Measurements from ENCODE around the gene PSME3.

The PSME3 gene

GRCh38 chr17:42832213-42832933 is 824 bp upstream of the PSME3 start:
- DNase-seq = no peak
- TF ChIP-seq GATA1 (IDR thresholded peaks at IDR 0.05; ENCODE audit: low read depth, low read length) (no peak), POLR2A (IDR thresholded peaks at IDR 0.05; ENCODE audit: low read length) (no peak)

- no peak for TF ChIP-seq POLR2A (IDR thresholded peaks at IDR 0.05; ENCODE audit: low read length)
- no peak for TF ChIP-seq GATA1 (IDR thresholded peaks at IDR 0.05; ENCODE audit: low read depth, low read length)
- peak in 1 of 2 experiments; percentile 51 for DNase-seq
Measured at GRCh38 chr17:42833767-42834422, 698 bp downstream of the PSME3 start.

GRCh38 chr17:42835732-42836131 is 2.5 kb downstream of the PSME3 start:
- no peak for TF ChIP-seq GATA1 (IDR thresholded peaks at IDR 0.05; ENCODE audit: low read depth, low read length)
- TF ChIP-seq POLR2A (IDR thresholded peaks at IDR 0.05; ENCODE audit: low read length) = no peak
- DNase-seq = peak; percentile 12 to 51

GRCh38 chr17:42841975-42842685 is 8.9 kb downstream of the PSME3 start:
- TF ChIP-seq POLR2A (IDR thresholded peaks at IDR 0.05; ENCODE audit: low read length) (no peak), GATA1 (IDR thresholded peaks at IDR 0.05; ENCODE audit: low read depth, low read length) (no peak)
- DNase-seq = no peak

- peak; percentile 55 to 80 for DNase-seq
- no peak for TF ChIP-seq GATA1 (IDR thresholded peaks at IDR 0.05; ENCODE audit: low read depth, low read length)
- TF ChIP-seq POLR2A (IDR thresholded peaks at IDR 0.05; ENCODE audit: low read length) = no peak
Measured at GRCh38 chr17:42843358-42843934, 10.2 kb downstream of the PSME3 start.

GRCh38 chr17:42844271-42844670 is 11.1 kb downstream of the PSME3 start, which contains the start of gene AOC2:
AOC2 (plus strand) TSS chr17:42844580; CDS start chr17:42844627, 47 bp downstream.
- no peak for DNase-seq
- no peak for TF ChIP-seq GATA1 (IDR thresholded peaks at IDR 0.05; ENCODE audit: low read depth, low read length)
- TF ChIP-seq POLR2A (IDR thresholded peaks at IDR 0.05; ENCODE audit: low read length) = no peak

GRCh38 chr17:42844761-42845555 is 11.8 kb downstream of the PSME3 start:
- TF ChIP-seq POLR2A (IDR thresholded peaks at IDR 0.05; ENCODE audit: low read length) (no peak), GATA1 (IDR thresholded peaks at IDR 0.05; ENCODE audit: low read depth, low read length) (no peak)
- no peak for DNase-seq

GRCh38 chr17:42845556-42845917 is 12.3 kb downstream of the PSME3 start:
- no peak for TF ChIP-seq POLR2A (IDR thresholded peaks at IDR 0.05; ENCODE audit: low read length)
- no peak for TF ChIP-seq GATA1 (IDR thresholded peaks at IDR 0.05; ENCODE audit: low read depth, low read length)
- no peak for DNase-seq

GRCh38 chr17:42845918-42846593 is 12.9 kb downstream of the PSME3 start:
- no peak for TF ChIP-seq GATA1 (IDR thresholded peaks at IDR 0.05; ENCODE audit: low read depth, low read length)
- no peak for TF ChIP-seq POLR2A (IDR thresholded peaks at IDR 0.05; ENCODE audit: low read length)
- DNase-seq = no peak

- TF ChIP-seq GATA1 (IDR thresholded peaks at IDR 0.05; ENCODE audit: low read depth, low read length) (no peak), POLR2A (IDR thresholded peaks at IDR 0.05; ENCODE audit: low read length) (no peak)
- DNase-seq = no peak
Measured at GRCh38 chr17:42846594-42847280, 13.5 kb downstream of the PSME3 start.

GRCh38 chr17:42848093-42848492 is 14.9 kb downstream of the PSME3 start:
- DNase-seq = no peak
- TF ChIP-seq GATA1 (IDR thresholded peaks at IDR 0.05; ENCODE audit: low read depth, low read length) = no peak
- TF ChIP-seq POLR2A (IDR thresholded peaks at IDR 0.05; ENCODE audit: low read length) = no peak

GRCh38 chr17:42849031-42849430 is 15.8 kb downstream of the PSME3 start:
- no peak for TF ChIP-seq GATA1 (IDR thresholded peaks at IDR 0.05; ENCODE audit: low read depth, low read length)
- TF ChIP-seq POLR2A (IDR thresholded peaks at IDR 0.05; ENCODE audit: low read length) = no peak
- no peak for DNase-seq
